ENCODE data around the gene C16orf78. TPM values are rescaled to one million over a fixed set of nuclear protein-coding genes. Genes with fewer than 3 reads are reported as not detected.

Gene C16orf78
- total RNA-seq, 4 donors from 2014 or later, result not detected

DNA sequence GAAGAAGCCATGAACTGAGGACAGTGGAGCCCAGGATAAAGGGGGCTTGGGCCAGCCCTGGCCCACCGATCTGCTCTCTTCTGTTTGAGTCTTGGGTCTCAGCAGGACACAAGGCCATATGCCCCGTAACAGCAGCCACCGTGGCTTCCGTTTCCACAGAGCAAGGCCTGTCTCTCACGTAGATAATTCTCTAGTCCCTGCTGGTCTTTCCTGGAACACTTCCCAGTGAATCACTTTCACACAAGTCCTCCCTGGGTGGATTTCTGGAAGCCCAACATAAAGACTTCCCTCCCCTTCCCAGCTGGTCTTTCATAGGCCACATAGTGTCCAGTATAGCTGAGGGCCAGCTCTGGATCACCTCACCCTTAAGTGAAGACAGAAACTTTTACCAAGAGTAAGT is 19.9 kb upstream of the C16orf78 start:
- peaks cover 4 to 18% (median 17%) of the 10 kb centered on the region in 3 donors for H3K27me3 ChIP-seq
- intact Hi-C loops (cut with DNase I; ENCODE audit: low total_unique reads), result no loop called here
- in situ Hi-C loops (cut with MboI; ENCODE audit: low sequenced_read_pairs in 4 of 4), result loop anchor here in 3 of 4 donors (5.0 to 10.0 kb wide), 3 partner anchors 661 to 669 kb away; no protein-coding TSS in a partner anchor

DNA sequence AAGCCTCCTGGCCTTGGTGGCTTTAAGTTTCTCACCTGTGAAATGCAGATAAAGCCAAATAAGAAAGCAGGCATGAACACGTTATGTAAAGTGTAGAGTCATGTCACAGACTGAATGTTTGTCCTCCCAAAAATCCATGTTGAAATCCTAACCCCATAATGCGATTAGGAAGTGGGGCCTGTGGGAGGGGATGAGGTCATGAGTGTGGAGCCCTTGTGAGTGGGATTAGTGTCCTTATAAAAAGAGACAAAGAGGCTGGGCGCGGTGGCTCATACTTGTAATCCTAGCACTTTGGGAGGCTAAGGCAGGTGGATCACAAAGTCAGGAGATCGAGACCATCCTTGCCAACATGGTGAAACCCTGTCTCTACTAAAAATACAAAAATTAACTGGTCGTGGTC is 19.5 kb upstream of the C16orf78 start:
- H3K4me3 ChIP-seq, result no peak overlapping the region
- intact Hi-C loops (cut with DNase I; ENCODE audit: low total_unique reads) (no loop called here), in situ Hi-C loops (cut with MboI; ENCODE audit: low sequenced_read_pairs in 4 of 4) (loop anchor here in 3 of 4 donors (5.0 to 10.0 kb wide), 3 partner anchors 662 to 669 kb away; no protein-coding TSS in a partner anchor)
- TF ChIP-seq, protein P1, sequence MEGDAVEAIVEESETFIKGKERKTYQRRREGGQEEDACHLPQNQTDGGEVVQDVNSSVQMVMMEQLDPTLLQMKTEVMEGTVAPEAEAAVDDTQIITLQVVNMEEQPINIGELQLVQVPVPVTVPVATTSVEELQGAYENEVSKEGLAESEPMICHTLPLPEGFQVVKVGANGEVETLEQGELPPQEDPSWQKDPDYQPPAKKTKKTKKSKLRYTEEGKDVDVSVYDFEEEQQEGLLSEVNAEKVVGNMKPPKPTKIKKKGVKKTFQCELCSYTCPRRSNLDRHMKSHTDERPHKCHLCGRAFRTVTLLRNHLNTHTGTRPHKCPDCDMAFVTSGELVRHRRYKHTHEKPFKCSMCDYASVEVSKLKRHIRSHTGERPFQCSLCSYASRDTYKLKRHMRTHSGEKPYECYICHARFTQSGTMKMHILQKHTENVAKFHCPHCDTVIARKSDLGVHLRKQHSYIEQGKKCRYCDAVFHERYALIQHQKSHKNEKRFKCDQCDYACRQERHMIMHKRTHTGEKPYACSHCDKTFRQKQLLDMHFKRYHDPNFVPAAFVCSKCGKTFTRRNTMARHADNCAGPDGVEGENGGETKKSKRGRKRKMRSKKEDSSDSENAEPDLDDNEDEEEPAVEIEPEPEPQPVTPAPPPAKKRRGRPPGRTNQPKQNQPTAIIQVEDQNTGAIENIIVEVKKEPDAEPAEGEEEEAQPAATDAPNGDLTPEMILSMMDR (IDR thresholded peaks at IDR 0.05 in 4 of 5, conservative IDR thresholded peaks at IDR 0.05 in 1 of 5), result no peak
- no peak for TF ChIP-seq POLR2A (IDR thresholded peaks at IDR 0.05)
- peaks cover 4 to 18% (median 17%) of the 10 kb centered on the region in 3 donors for H3K27me3 ChIP-seq
- no peaks in the 10 kb centered on the region for H3K4me1 ChIP-seq
- ATAC-seq (no peak), DNase-seq (no peak)
- H3K36me3 ChIP-seq, result no peaks in the 10 kb centered on the region
- H3K9me3 ChIP-seq, result no peaks in the 10 kb centered on the region
- no peak overlapping the region for H3K27ac ChIP-seq

More for the DNA sequence above, 19.9 kb upstream of the C16orf78 start:
- no peak for DNase-seq
- TF ChIP-seq POLR2A (IDR thresholded peaks at IDR 0.05), result no peak
- TF ChIP-seq, protein P1 (IDR thresholded peaks at IDR 0.05 in 4 of 5, conservative IDR thresholded peaks at IDR 0.05 in 1 of 5), result no peak
- Histone ChIP-seq H3K4me1 (no peaks in the 10 kb centered on the region), H3K9me3 (no peaks in the 10 kb centered on the region), H3K4me3 (no peak overlapping the region), H3K27ac (no peak overlapping the region), H3K36me3 (no peaks in the 10 kb centered on the region)
- no peak for ATAC-seq

DNA sequence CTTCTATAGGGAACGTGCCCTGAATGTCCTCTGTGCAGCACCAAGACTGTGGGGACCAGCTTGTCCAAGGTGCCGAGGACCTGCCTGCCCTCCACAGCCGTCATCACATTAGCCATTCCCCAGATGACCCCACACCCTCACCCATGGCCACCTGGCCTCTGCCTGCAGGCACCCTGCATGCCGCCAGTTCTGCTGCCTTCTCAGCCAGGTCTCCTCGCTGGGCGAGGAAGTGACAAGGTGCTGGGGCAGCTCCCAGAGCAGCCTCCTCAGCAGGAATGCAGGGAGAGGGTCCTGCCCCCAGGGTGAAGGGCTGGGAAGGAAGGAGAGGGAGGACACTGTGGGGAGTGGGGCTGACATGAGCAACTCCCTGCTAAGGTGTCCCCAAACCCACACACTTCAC is 18.6 kb upstream of the C16orf78 start:
- no peak for DNase-seq
- in situ Hi-C loops (cut with MboI; ENCODE audit: low sequenced_read_pairs in 4 of 4), result loop anchor here in 3 of 4 donors (5.0 to 10.0 kb wide), 3 partner anchors 663 to 670 kb away; no protein-coding TSS in a partner anchor
- no peak overlapping the region for H3K27ac ChIP-seq
- no peaks in the 10 kb centered on the region for H3K36me3 ChIP-seq
- peaks cover 3 to 12% (median 11%) of the 10 kb centered on the region in 3 donors for H3K27me3 ChIP-seq
- H3K4me3 ChIP-seq, result no peak overlapping the region
- TF ChIP-seq POLR2A (IDR thresholded peaks at IDR 0.05), result no peak
- TF ChIP-seq, protein P1 (IDR thresholded peaks at IDR 0.05 in 4 of 5, conservative IDR thresholded peaks at IDR 0.05 in 1 of 5), result no peak
- H3K4me1 ChIP-seq, result no peaks in the 10 kb centered on the region
- no peak for ATAC-seq
- intact Hi-C loops (cut with DNase I; ENCODE audit: low total_unique reads), result no loop called here
- no peaks in the 10 kb centered on the region for H3K9me3 ChIP-seq

DNA sequence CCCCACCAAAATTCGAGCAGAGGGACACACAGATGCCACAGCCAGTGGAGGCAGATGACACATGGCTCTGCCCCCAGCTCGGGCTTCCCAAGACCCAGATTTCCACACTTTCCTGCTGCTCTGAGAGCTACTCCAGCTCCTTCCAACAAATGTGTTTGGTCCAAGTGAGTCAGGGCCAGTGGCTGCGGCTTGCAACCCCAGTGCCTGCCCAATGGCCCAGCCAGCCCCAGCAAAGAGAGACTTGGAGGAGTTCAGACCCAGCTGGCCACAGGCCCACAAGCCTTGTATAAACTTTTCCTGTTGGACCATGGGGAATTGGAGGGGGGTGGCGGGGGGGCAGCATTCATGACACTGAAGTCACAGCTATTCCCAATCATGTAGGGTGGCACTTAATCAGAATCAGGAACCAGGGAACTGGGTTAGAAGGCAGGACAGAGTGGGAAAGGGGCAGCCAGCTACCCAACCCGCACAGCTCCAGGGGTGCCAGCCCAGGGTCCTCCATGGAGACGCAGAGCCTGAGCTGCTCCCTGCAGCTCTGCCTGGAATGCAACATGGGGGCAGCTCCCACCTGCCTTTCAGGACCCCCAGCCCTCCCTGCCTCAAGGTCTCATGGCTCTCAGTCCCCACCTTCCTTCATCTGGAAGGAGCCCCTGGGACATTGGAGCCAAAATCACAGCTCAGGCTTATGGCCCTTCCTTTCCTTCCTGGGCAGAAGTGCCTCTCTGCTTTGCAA is 17.5 kb upstream of the C16orf78 start:
- Histone ChIP-seq H3K27me3 (peaks cover 0 to 8% (median 7%) of the 10 kb centered on the region in 3 donors), H3K36me3 (no peaks in the 10 kb centered on the region), H3K27ac (no peak overlapping the region), H3K4me1 (no peaks in the 10 kb centered on the region), H3K9me3 (no peaks in the 10 kb centered on the region), H3K4me3 (no peak overlapping the region)
- no peak for TF ChIP-seq POLR2A (IDR thresholded peaks at IDR 0.05)
- TF ChIP-seq, protein P1 (IDR thresholded peaks at IDR 0.05 in 4 of 5, conservative IDR thresholded peaks at IDR 0.05 in 1 of 5), result no peak
- ATAC-seq, result no peak
- in situ Hi-C loops (cut with MboI; ENCODE audit: low sequenced_read_pairs in 4 of 4), result loop anchor here in 1 of 4 donors (10.0 kb wide), 1 partner anchor 671 kb away; no protein-coding TSS in a partner anchor
- intact Hi-C loops (cut with DNase I; ENCODE audit: low total_unique reads), result no loop called here
- no peak for DNase-seq

All from gastrocnemius medialis (tissue), 4 donors.